GM12801 (cell line): ENCODE measurements around the gene USF2.

ENCODE experiments used
- CTCF ChIP-seq: IDR thresholded peaks from one replicate; pipeline ENCODE4 v1.5.1; 2011; ENCODE audit warnings: control low read depth; ENCODE audit not compliant: insufficient read length; ENCODE audit errors: extremely low read depth

The USF2 gene

GRCh38 chr19:35320065-35320713 is 51.4 kb downstream of the USF2 start:
- no peak for TF ChIP-seq CTCF

- TF ChIP-seq CTCF, result no peak
Observed at GRCh38 chr19:35321291-35321690, 52.5 kb downstream of the USF2 start.

- TF ChIP-seq CTCF, result no peak
Observed at GRCh38 chr19:35322014-35322413, 53.3 kb downstream of the USF2 start.

- TF ChIP-seq CTCF, result no peak
Observed at GRCh38 chr19:35327642-35328041, 58.9 kb downstream of the USF2 start.

GRCh38 chr19:35328851-35329285 is 60.1 kb downstream of the USF2 start, which contains the start of gene CD22:
Gene CD22, plus strand, starts transcription at chr19:35329187. Its CDS starts 2,854 bp downstream, at chr19:35332041.
- TF ChIP-seq CTCF, result no peak

- no peak for TF ChIP-seq CTCF
Observed at GRCh38 chr19:35329323-35329722, 60.6 kb downstream of the USF2 start.
